GM19043 (cell line): ENCODE measurements around the gene DCHS1.

ENCODE experiments used
- ATAC-seq: cut with Tn5 transposase; IDR thresholded peaks from one replicate; pipeline ENCODE4 v1.9.1; 2021; ENCODE audit warnings: low read depth; ENCODE audit not compliant: unreplicated experiment

DCHS1 gene

DNA sequence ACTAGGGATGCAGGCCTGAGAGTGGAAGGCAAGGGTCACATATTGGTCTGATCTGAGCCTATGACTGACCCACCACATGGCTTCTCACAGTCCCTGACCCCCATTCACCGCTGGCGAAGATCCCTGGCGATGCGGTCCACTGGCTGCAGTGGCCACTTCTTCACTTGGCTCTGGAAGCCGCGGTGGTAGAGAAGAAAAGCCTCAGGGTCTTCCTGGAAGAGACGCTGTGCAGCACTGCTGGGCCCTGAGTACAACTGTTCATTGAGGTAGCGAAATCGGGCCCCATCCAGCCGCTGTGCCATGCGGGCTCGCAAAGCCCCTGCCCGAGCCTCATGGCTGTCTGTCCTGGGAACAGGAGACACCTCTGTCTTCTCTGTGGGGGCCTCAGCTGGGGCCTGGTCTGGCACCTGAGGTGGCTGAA, 54.6 kb downstream of the DCHS1 start:
- no peak for ATAC-seq

DNA sequence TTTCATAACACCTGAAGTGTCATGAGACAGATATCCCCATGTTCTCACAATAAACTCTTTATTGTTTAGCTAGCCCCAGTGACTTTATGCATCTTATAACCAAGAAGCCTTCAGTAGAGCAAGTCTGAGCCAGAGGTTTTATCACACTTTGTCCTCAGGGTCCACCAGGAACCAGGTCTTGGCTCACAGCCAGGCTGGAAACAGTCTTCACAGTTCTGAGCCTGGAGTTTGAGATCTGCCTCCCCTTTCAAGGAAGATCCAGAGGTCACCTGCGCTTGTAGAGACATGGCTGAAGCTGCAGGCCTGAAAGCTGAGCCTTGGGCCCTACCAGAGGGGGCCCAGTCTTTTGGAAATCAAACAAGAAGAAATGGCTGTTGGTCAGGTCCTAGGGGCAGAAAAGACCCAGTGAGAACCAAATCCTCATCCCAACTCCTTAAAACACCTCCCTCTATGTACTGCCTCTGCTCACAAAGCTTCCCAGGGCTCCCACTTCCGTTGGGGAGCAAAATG, 55.7 kb downstream of the DCHS1 start:
- no peak for ATAC-seq

DNA sequence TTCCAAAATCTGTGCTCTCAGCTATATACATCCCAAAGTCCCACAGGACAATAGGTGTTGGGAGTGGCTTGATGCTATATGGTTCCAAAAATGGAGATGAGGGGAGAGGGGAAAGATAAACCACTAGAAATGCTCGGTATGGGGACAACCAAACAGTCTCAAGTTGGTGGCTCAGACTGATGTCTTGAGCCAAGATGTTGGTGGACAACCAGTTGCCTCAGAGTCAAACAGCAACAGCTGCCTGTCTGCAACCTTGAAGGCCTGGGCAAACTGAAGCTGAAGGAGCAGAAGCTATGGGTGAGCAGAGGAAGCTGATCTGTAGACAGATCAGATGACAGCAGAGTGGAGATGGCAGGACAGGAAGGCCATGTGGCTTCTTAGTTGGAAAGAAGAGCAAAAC, 56.2 kb downstream of the DCHS1 start:
- ATAC-seq, result no peak

DNA sequence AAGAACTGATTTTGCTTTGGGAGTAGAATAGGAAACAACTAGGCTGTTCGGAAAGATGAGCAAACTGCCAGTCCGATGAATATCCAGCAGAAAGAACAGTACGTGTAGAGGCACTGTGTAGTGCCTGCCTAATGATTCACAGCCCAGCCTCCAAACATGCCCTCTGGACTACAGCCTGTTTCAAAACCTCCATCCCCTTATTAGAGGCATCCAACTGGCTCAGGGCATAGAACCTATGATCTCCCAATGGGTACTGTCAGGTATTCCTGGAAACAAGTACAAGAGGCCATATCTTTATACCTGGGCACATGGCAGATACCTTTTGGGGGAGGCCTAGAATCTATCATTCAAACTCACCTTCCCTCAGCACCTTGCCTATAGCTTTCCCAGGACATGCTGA, 57.1 kb downstream of the DCHS1 start:
- ATAC-seq, result no peak

DNA sequence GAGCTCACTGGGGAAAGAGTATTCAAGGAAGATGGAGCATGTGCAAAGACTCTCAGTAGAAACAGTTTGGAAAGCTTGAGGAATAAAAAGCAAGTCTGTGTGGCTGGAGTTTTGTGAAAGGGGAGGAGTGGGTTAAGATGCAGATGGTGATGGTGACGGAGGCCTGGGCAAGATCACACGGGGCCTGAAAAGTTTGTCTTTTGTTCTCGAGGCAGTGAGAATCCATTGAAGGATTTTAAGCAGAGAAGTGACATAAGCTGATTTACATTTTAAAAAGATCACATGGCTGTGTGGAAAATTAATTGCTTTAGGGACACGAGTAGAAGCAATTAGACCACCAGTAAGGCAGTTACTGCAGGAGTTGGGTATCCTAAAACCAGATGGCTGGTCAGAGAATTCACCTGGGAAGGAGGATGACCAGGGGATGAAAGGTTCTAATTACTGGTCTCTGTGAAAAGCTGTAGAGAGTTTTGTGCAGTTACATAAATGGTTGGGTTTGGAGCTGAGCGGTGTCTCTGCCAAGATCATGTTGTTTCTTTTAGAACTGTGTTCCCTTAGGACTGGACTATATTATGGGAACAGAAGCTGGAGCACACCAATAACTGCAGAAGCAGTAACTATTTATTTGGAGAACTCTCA, 59.3 kb downstream of the DCHS1 start:
- ATAC-seq, result no peak

DNA sequence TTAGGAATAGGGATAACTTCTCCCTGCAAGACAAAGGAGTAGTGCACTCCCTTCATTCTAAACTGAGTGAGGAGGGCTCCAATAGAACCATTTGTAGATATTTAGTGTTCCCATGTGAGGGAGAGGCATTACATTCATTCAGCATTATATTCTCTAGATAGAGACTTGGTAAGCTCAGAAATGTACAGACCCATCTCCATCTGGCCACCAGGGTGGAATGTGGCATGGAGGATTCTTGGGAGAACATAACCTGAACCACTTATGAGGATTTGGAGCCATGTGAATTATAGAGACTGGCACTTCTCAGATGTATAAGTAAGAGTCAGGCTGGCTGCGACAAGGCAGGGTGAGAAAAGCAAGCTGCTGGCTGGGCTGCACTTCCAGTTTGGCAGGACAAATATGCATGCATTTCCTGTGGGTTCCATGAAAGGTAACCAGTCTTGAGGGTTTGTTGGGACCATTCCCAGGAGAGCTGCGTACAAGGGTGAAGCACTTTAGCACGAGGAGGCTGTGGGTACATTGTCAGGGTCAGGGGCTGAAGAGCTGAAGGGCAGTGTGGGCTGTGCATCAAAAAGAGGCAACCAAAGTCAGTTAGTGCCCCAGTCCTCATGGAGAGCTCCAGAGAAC, 61.4 kb downstream of the DCHS1 start:
- ATAC-seq, result no peak

DNA sequence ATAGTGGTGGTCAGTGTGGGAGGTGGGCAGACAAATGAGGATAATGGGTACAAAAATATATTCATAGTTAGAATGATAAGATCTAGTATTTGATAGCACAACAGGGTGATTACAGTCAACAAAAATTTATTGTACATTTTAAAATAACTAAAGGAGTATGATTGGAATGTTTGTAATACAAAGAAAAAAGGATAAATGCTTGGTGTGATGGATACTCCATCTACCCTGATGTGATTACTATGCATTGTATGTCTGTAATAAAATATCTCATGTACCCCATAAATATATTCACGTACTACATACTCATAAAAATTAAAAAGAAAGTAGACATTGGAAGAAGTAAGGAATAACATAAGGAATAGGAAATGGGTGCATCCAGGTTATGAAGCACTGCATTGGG, 67.6 kb downstream of the DCHS1 start:
- no peak for ATAC-seq

DNA sequence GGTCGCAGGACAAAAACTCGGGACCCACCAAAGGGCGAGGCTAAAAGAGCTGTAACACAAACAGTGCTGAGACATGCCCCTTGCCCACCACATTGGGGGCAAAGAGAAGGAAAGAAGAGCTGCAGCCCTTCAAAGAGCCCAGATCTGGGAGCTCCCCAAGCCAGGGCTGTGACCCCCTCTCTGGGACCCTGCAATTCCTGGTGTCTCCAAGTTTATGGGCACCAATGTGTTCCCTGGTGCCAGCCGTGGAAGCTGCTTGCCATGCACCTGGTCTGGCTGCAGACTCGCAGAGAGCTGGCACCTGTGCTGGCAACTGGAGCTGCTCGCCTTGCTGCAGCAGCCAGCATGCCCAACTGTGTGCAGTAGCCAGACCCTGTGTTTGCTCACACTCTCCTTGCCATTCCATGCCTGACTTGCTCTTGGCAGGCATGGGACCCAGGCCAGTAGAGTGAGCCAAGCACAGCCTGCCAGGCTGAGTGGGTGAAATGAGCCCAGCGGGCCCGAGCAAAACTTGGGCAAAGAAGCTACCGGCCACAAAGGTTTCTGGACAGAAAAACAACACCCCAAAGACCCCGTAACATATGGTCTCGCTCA, 68.2 kb downstream of the DCHS1 start:
- no peak for ATAC-seq

DNA sequence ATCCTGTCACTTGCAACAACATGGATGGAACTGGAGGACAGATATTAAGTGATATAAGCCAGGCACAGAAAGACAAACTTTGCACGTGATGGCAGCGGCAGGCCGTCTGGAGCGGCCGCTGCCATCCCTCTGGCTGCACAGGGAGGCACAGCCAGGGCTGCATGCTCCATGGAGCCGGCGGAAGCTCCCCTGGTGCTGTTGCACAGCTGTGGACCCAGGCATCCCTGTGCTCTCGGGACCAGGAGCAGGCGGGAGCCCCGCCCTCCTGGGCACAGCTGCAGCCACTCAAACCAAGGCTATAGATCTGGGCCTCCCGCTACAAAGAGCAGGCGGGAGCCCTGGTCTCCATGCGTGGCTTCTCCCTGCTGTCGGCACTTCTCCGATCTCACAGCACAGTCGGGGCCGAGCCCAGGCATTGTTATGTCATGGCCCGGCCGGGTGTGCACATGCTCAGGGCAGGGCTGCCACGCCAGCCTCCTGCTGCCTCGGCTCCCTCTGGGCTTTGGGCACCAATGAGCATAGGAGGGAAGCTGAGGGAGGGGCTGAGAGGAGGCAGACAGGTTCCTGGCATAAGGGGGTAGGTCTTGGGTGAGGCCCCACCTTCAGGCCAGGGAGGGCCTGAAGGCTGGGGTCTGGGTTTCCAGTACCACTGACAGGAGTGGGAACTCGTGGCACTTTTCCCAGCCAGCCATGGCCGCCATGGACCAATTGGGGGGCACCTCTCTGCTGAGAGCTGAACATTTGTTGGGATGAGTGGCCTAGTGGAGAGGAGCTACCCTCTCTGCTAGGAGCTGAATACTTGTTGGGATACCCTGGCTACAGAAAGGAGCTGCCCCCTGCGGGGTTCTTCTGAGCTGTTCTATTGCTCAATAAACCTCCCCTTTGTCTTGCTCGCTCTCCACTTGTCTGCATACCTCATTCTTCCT, 68.9 kb downstream of the DCHS1 start:
- no peak for ATAC-seq

DNA sequence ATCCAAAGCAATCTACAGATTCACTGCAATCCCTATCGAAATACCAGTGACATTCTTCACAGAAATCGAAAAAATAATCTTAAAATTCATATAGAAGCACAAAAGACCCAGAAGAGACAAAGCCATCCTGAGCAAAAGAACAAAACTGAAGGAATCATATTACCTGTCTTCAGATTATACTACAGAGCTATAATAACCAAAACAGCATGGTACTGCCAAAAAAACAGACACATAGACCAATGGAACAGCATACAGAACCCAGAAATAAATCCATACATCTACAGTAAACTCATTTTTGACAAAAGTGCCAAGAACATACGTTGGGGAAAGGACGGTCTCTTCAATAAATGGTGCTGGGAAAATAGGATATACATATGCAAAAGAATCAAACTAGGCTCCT, 71.1 kb downstream of the DCHS1 start:
- ATAC-seq, result no peak

DNA sequence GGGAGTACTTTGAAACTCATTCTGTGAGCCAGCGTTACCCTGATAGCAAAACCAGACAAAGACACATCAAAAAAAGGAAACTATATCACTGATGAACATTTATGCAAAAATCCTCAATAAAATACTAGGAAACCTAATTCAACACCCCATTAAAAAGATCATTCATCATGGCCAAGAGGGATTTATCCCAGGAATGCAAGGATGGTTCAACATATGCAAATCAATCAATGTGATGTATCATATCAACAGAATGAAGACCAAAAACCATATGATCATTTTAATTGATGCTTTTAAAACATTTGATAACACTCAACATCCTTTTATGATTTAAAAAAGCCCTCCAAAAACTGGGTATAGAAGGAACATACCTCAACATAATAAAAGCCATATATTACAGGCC, 72.0 kb downstream of the DCHS1 start:
- ATAC-seq, result no peak

DNA sequence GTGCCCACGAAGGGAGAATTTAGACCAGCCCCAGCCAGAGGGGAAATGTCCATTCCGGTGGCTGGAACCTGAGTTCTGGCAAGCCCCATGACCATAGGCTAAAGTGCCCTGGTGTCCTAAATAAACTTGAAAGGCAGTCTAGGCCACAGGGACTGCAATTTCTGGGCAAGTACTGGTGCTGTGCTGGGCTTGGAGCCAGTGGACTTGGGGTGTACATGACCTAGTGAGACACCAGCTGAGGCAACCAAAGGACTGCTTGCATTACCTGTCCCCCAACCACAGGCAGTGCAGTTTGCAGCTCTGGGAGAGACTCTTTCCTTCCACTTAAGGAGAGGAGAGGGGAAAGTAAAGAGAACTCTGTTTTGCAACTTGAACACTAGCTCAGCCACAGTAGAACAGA, 75.9 kb downstream of the DCHS1 start:
- no peak for ATAC-seq

DNA sequence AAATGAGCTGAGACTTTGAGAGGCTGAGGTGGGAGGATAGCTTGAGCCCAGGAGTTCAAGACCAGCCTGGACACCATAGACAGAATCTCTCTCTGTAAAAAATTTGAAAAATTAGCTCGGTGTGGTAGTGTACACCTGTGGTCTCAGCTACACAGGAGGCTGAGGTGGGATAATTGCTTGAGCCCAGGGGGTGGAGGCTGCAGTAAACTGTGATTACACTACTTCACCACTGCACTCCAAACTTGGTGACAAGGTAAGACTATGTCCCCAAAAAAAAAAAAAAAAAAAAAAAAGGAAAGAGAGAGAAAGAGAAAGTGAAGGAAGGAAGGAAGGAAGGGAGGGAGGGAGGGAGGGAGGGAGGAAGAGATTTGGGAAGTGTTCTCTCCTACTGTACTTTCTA, 77.5 kb downstream of the DCHS1 start:
- ATAC-seq, result no peak

DNA sequence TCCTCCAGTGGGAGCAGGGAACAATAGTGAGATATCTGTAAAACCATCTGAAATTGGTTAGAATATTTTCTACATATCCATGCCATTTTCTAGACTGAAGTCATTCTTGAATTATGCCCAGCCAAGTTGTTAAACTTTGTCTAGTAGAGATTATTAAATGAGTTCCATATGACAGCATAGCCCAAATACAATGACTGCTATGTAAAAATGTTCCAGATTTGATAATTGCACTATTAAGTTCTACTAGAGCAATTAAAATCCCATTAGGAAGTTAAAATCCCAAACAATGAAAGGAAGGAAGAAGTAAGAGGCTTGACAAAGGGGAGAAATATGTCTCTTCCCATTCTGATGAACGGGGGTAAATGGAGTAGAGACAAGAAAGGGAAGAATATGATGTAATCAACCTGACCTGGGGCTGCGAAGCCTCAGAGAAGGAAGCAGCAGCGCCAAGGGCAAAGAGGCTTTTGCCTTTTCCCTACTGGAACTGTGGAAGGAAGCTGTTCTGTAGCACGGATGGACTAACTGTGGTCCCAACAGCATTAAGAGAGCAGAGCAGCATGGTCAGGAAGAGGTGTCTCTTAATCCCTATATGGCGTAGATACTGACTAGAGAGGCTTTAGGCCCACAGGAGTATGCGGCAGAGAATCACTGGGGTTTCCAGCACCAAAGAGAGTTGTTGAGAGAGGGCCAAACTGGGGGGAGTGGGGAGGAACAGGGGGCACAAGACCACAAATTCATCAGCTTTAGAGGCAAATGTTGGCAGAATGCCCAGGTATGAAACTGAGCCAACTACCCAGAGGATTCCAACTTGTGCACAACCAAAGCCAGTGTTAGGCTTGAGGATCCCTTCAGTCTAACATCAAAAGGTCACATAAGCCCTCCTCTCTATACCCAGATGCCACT, 78.9 kb downstream of the DCHS1 start:
- ATAC-seq, result no peak

DNA sequence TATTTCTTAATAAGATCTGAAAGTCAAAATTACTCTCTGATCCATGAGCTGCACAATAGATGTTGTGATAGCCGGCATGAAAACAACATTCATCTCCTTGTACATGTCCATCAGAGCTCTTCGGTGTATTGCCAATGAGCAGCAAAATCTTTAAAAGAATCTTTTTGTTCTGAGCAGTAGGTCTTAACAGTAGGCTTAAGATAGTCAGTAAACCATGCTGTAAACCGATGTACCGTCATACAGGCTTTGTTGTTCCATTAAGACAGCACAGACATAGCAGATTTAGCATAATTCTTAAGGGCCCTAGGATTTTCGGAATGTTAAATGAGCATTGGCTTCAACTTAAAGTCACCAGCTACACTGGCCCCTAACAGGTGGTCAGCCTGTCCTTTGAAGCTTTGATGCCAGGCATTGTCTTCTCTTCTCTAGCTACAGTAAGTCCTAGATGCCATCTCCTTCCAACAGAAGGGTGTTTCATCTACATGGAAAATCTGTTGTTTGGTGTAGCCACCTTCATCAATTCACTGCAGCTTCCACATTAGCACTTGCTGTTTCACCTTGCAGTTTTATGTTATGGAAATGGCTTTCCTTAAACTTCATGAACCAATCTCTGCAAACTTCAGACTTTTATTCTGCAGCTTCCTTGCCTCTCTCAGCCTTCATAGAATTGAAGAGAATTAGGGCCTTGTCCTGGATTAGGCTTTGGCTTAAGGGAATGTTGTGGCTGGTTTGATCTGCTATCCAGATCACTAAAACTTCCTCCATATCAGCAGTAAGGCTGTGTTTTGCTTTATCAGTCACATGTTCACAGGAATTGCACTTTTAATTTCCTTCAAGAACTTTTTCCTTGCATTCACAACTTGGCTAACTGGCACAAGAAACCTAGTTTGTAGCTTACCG, 80.5 kb downstream of the DCHS1 start:
- no peak for ATAC-seq

DNA sequence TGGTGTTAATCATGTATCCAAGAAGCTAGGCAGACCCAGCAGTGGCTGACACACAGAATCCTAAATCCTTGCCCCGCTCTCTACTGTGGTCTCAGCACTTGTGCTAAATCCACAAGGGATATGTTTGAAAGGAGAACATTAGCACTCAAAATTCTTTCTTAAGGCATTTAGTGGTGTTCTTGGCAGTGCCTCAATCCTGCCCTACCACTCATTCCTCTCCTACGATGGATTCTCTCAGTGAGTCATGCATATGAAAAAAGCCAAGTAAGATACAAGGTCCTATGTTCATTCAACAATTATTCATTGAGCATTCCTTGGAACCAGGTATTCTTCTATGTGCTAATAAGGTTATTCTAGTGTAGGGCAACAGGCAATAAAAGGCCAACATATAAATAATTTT, 83.4 kb downstream of the DCHS1 start:
- ATAC-seq, result no peak

DNA sequence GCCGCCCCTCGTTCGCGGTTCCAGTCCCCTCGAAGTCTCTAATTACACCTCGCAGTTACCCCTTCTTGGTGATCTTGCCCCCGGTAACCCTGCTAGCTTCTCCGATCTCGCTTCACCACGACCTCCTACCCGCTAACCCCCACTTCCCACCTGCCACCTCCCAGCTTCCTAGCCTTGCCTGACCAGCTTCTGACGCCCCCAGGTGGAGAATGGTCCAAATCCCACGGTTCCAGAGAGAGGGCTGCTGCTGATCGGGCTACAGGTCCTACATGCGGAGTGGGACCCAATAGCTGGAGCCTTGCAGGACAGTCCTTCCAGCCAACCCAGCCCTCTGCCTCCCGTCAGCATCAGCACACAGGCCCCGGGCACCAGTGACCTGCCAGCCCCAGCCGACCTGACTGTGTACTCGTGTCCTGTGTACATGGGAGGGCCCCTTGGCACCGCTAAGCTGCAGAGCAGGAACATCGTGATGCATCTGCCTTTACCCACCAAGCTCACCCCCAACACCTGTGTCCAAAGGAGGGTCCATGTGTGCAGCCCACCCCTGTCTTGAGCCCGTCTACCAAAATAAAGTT, 84.1 kb downstream of the DCHS1 start:
- ATAC-seq, result no peak
